HAP-1 (cell line): ENCODE measurements around the gene RBMY1B.
"Not testable (repeated sequence)": the region's sequence is repeated elsewhere in the genome, so short reads cannot be mapped to it uniquely, and the experiment has no call there.

ENCODE experiments used
- DNase-seq, 2 experiments: peaks; one replicate each; pipeline ENCODE4 v3.0.0-alpha.2; 2016 to 2020; ENCODE audit warnings: low spot score in 2 of 2
- H3K27me3 ChIP-seq: fragments of 250-450 bp; sonication (Bioruptor Pico); 2 replicates; pipeline ENCODE4 v1.5.1; 2020; ENCODE audit warnings: low read depth, mild to moderate bottlenecking, moderate library complexity
- H3K36me3 ChIP-seq: fragments of 250-450 bp; sonication (Bioruptor Pico); replicated peaks from 2 replicates; pipeline ENCODE4 v1.5.1; 2020; ENCODE audit warnings: mild to moderate bottlenecking
- H3K4me1 ChIP-seq: fragments of 250-450 bp; sonication (Bioruptor Pico); 2 replicates; pipeline ENCODE4 v1.5.1; 2020; ENCODE audit warnings: mild to moderate bottlenecking
- H3K4me3 ChIP-seq: fragments of 250-450 bp; sonication (Bioruptor Pico); 2 replicates; pipeline ENCODE4 v1.5.1; 2020; ENCODE audit warnings: mild to moderate bottlenecking, moderate library complexity
- H3K9me3 ChIP-seq: fragments of 250-450 bp; sonication (Bioruptor Pico); 2 replicates; pipeline ENCODE4 v1.5.1; 2020; ENCODE audit warnings: mild to moderate bottlenecking, moderate library complexity
- in situ Hi-C: fragments of 300-500 bp; cut with MboI; formaldehyde crosslinking; loops from 3 replicates; pipeline ENCODE4 v1.14.3; 2020; ENCODE audit warnings: low sequenced_read_pairs, inconsistent platforms, mixed read lengths

The RBMY1B gene

DNA sequence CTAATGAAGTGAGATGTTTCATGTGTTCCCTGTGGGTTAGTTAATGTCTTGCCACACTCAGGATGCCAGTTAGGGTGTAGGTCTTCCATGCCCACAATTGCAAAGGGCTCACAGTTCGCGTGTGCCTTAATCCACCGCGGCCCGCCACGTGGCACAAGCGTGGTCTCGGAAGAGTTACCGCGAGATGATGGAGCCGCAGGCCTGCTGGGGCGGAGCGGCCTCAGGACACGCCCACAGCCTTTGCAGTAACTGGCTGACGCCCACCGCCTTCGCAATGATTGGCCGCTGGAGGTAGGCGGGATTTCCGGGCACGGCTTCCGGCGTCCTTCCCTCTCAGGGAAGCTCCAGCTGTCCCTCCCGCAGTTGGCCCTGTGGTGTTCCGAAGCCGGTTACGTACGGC lies at the start of gene RBMY1B:
RBMY1B (plus strand) TSS at position 301 of the 400 bp plus-strand sequence. CDS start 2,013 bp downstream, outside the sequence.
- H3K4me3 ChIP-seq, H3K9me3 ChIP-seq, DNase-seq, in situ Hi-C loops, H3K4me1 ChIP-seq, H3K36me3 ChIP-seq, H3K27me3 ChIP-seq: not testable (repeated sequence)

GRCh38 chrY:21462915-21463314 lies 48.2 kb upstream of the RBMY1B start:
- in situ Hi-C loops, H3K4me3 ChIP-seq, H3K36me3 ChIP-seq, DNase-seq, H3K9me3 ChIP-seq, H3K27me3 ChIP-seq, H3K4me1 ChIP-seq: not testable (repeated sequence)

DNA sequence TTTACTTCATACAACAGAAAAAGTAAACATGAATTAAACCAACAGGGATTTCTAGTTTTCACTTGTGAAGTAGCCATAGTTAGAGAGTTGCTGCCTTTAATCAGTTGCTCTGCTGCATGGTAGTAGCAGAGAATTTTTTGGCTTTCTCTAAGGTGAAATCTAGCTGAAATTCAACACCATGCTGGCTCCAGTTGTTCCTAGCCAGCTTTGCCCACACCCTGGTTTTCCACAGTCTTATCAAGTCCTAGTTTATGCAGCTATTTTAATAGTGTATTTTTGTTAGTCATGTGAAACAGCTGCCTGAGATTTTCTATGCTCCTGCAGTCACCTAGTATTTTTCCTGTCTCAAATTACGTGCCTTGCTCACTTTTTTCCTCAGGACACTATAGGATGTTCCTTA lies 28.2 kb upstream of the RBMY1B start:
- Histone ChIP-seq H3K9me3 (no peaks in the 10 kb centered on the region), H3K4me1 (no peaks in the 10 kb centered on the region), H3K27me3 (no peaks in the 10 kb centered on the region), H3K4me3 (no peak overlapping the region), H3K36me3 (no peaks in the 10 kb centered on the region)
- in situ Hi-C loops: no loop called here
- DNase-seq: no peak

- H3K27me3 ChIP-seq, H3K4me3 ChIP-seq, in situ Hi-C loops, H3K36me3 ChIP-seq, H3K4me1 ChIP-seq, H3K9me3 ChIP-seq, DNase-seq: not testable (repeated sequence)
Observed at GRCh38 chrY:21534579-21534978, 23.4 kb downstream of the RBMY1B start, which contains the start of gene RBMY1A1. TSS of gene RBMY1A1 (plus strand) at chrY:21534879. CDS start at chrY:21536892, 2,013 bp downstream.

- DNase-seq, H3K36me3 ChIP-seq, H3K9me3 ChIP-seq, H3K4me3 ChIP-seq, in situ Hi-C loops, H3K4me1 ChIP-seq, H3K27me3 ChIP-seq: not testable (repeated sequence)
Observed at GRCh38 chrY:21559316-21559984, 48.3 kb downstream of the RBMY1B start.
